Large intestine (tissue), 3 donors: Measurements from ENCODE around the gene TMEM17. TPM values are rescaled to one million over a fixed set of nuclear protein-coding genes. Genes with fewer than 3 reads are reported as not detected.

Source experiments
- DNase-seq, 2 donors: peaks; one replicate each; pipeline versions ENCODE4 v3.0.0 to v3.0.0-alpha.2; 2013
- H3K27ac ChIP-seq: one replicate; pipeline ENCODE4 v1.5.1; 2013; ENCODE audit warnings: low read length
- H3K27me3 ChIP-seq: 2 replicates; pipeline ENCODE4 v1.6.1; 2013; ENCODE audit warnings: low read length; ENCODE audit not compliant: control insufficient read depth, insufficient read depth
- H3K36me3 ChIP-seq: 2 replicates; pipeline ENCODE4 v1.6.1; 2013; ENCODE audit warnings: low read length; ENCODE audit not compliant: control insufficient read depth, insufficient read depth
- H3K4me1 ChIP-seq: one replicate; pipeline ENCODE4 v1.6.1; 2013; ENCODE audit warnings: low read length; ENCODE audit not compliant: control insufficient read depth, insufficient read depth
- H3K4me3 ChIP-seq: one replicate; pipeline ENCODE4 v1.5.1; 2013; ENCODE audit warnings: low read length
- H3K9me3 ChIP-seq: one replicate; pipeline ENCODE4 v1.6.1; 2013; ENCODE audit warnings: mild to moderate bottlenecking, low read depth, low read length, moderate library complexity; ENCODE audit not compliant: control insufficient read depth
- WGBS: methylation state at CpG from one replicate; pipeline ENCODE4 v1.1.5; 2013; ENCODE audit warnings: low lambda C conversion rate; ENCODE audit not compliant: insufficient coverage; 5-methylcytosine and 5-hydroxymethylcytosine counted together
- polyA plus RNA-seq: library from polyadenylated mRNA; unstranded; fragments of 120-200 nt; gene quantifications from one replicate; pipeline ENCODE4 v1.2.1, GENCODE V29; 2013

TMEM17 gene
- polyA plus RNA-seq, 1 donor, result 4.2 TPM

DNA sequence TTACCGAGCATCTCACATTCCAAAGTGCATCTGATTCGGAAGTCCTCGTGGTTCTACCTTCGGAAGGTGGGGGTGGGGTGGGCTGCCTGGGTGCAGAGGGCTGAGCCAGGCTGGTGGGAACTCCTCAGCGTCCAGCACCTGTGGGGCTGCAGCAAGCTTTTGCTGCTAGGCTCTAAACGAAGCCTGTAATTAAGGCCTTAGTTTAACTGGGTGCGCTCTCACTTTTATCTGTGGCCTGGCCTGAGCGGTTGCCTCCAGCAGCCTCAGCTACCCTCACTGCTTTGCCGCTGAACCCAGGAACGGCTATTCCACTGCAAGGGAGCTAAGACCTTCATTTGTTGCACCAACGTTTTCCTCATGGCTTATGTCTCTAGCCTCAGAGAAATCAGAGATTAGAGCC, 48.4 kb downstream of the TMEM17 start:
- peak overlapping the region; percentile 60 for H3K4me3 ChIP-seq
- H3K27ac ChIP-seq, result no peak overlapping the region

GRCh38 chr2:62456721-62457539, 49.1 kb downstream of the TMEM17 start:
- peak overlapping the region; percentile 60 for H3K4me3 ChIP-seq
- H3K9me3 ChIP-seq, result no peaks in the 10 kb centered on the region
- peak; percentile 40 to 71 for DNase-seq
- H3K36me3 ChIP-seq, result no peaks in the 10 kb centered on the region
- H3K4me1 ChIP-seq, result peaks cover 4% of the 10 kb centered on the region
- WGBS, result no CpG with 5 or more reads among the region's 52 CpGs
- H3K27ac ChIP-seq, result no peak overlapping the region
- H3K27me3 ChIP-seq, result no peaks in the 10 kb centered on the region

More for the DNA sequence above, 48.4 kb downstream of the TMEM17 start:
- DNase-seq, result no peak
- no peaks in the 10 kb centered on the region for H3K27me3 ChIP-seq
- peaks cover 5% of the 10 kb centered on the region for H3K4me1 ChIP-seq
- H3K36me3 ChIP-seq, result no peaks in the 10 kb centered on the region
- WGBS, result no CpG with 5 or more reads among the region's 11 CpGs
- no peaks in the 10 kb centered on the region for H3K9me3 ChIP-seq

GRCh38 chr2:62455957-62456692, 49.9 kb downstream of the TMEM17 start:
- no CpG with 5 or more reads among the region's 6 CpGs for WGBS
- DNase-seq, result no peak
- H3K4me3 ChIP-seq, result no peak overlapping the region

DNA sequence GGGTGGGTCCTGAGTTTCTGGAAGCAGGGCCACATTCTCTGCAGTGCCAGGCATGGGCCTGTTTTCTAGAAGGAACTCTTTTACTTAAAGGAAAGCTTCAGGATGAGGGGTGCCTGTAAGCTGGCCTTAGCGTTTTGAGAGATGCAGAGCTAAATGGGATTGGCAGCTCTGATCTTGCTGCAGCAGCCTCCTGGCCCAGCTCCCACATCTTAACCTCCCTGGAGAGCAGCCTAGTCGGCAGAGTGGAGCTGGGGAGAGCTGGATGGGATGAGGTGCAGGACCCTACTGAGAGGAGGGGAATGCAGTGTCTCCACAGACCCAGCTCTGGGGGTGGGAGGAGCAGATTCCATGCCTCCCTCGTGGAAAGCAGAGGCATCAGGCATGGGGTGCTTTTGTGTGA, 52.0 kb downstream of the TMEM17 start:
- H3K27me3 ChIP-seq, result no peaks in the 10 kb centered on the region
- no peak overlapping the region for H3K27ac ChIP-seq
- no CpG with 5 or more reads among the region's 3 CpGs for WGBS
- H3K4me3 ChIP-seq, result no peak overlapping the region
- DNase-seq, result no peak
- H3K36me3 ChIP-seq, result no peaks in the 10 kb centered on the region
- H3K9me3 ChIP-seq, result no peaks in the 10 kb centered on the region
- H3K4me1 ChIP-seq, result peaks cover 3% of the 10 kb centered on the region

More at GRCh38 chr2:62455957-62456692, 49.9 kb downstream of the TMEM17 start:
- Histone ChIP-seq H3K36me3 (no peaks in the 10 kb centered on the region), H3K9me3 (no peaks in the 10 kb centered on the region), H3K27ac (no peak overlapping the region), H3K27me3 (no peaks in the 10 kb centered on the region), H3K4me1 (peaks cover 4% of the 10 kb centered on the region)

GRCh38 chr2:62452701-62453454, 53.1 kb downstream of the TMEM17 start:
- Histone ChIP-seq H3K36me3 (no peaks in the 10 kb centered on the region), H3K9me3 (no peaks in the 10 kb centered on the region), H3K4me1 (peaks cover 3% of the 10 kb centered on the region), H3K27ac (no peak overlapping the region), H3K27me3 (no peaks in the 10 kb centered on the region), H3K4me3 (no peak overlapping the region)
- no peak for DNase-seq
- 100% methylated on average over 1 of the region's 7 CpGs for WGBS

GRCh38 chr2:62450716-62451191, 55.2 kb downstream of the TMEM17 start:
- Histone ChIP-seq H3K9me3 (no peaks in the 10 kb centered on the region), H3K27ac (no peak overlapping the region), H3K27me3 (no peaks in the 10 kb centered on the region), H3K4me3 (no peak overlapping the region), H3K4me1 (peaks cover 3% of the 10 kb centered on the region), H3K36me3 (no peaks in the 10 kb centered on the region)
- no peak for DNase-seq
- 75% methylated on average over 3 of the region's 9 CpGs for WGBS

Other genes starting within 250 kb of the TMEM17 start
- gene EHBP1, start 199.5 kb upstream of the TMEM17 start, polyA plus RNA-seq, result 30.7 TPM